ENCODE measurements around the gene G2E3.
"Not testable (repeated sequence)": the region's sequence is repeated elsewhere in the genome, so short reads cannot be mapped to it uniquely, and the experiment has no call there.

G2E3 gene, protein sequence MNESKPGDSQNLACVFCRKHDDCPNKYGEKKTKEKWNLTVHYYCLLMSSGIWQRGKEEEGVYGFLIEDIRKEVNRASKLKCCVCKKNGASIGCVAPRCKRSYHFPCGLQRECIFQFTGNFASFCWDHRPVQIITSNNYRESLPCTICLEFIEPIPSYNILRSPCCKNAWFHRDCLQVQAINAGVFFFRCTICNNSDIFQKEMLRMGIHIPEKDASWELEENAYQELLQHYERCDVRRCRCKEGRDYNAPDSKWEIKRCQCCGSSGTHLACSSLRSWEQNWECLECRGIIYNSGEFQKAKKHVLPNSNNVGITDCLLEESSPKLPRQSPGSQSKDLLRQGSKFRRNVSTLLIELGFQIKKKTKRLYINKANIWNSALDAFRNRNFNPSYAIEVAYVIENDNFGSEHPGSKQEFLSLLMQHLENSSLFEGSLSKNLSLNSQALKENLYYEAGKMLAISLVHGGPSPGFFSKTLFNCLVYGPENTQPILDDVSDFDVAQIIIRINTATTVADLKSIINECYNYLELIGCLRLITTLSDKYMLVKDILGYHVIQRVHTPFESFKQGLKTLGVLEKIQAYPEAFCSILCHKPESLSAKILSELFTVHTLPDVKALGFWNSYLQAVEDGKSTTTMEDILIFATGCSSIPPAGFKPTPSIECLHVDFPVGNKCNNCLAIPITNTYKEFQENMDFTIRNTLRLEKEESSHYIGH

DNA sequence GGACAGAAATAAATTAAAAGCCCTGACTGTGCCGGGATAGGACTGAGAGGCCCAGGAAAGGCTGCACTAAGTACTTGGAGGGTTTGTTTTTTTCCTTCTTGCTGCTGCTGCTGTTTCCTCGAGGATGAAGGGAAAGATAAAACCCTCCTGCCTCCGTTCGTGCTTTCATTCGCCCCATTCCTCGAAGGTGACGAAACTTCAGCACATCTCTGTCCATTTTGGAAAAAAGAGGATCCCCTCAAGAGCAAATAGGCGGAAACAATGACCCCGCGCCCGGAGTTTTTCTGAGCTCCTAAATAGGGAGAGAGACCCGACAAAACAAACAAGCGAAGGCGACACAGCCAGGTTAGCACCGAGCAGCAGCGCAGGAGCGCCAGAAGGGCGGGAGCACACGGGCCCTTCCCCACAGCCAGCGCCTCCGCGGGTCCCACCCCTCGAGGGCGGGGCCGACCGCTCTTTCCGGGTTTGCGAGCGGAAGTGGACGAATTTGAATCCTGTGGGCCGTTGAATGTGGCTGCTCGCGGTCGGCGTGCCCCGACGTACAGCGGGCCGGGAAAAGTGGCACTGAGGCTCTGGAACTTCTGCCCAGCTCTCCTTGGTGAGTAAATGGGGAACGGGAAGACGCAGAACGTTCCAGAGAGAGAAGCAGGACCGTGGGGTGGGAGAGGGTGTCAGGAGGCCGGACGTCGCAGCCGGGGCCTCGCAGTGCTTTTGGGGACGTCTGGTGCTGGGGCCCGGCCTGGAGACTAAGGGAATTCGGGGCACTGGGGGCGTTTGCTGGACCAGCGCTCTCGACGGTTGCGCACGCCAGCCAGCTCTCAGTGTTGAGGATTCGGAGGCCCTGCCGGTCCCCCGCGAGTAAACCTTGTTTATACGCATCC lies at the start of gene G2E3:
Gene G2E3 (plus strand): TSS at position 484 of the 881 bp plus-strand sequence. CDS start 21,922 bp downstream, outside the sequence.
- DNase-seq (ENCODE audit: low spot score) = peak; percentile 90

DNA sequence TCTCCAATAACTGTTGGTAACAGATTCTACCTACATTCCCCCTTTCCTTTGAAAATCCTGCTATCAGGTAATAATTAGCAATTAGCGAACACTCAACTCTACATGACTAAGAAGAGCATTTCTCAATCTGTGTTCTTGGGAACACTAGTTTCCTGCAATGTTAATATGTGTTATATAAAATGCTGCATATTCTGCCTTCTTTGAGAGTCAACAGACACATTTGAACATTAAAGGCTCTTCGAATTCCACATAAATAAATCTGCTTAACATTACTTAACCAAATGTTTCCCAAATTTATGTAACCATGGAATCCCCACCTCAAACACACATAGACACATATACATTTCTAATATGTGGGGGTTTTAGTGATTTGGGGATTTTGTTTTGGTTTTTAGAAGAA lies 41.2 kb upstream of the G2E3 start:
- DNase-seq (ENCODE audit: low spot score) = no peak

DNA sequence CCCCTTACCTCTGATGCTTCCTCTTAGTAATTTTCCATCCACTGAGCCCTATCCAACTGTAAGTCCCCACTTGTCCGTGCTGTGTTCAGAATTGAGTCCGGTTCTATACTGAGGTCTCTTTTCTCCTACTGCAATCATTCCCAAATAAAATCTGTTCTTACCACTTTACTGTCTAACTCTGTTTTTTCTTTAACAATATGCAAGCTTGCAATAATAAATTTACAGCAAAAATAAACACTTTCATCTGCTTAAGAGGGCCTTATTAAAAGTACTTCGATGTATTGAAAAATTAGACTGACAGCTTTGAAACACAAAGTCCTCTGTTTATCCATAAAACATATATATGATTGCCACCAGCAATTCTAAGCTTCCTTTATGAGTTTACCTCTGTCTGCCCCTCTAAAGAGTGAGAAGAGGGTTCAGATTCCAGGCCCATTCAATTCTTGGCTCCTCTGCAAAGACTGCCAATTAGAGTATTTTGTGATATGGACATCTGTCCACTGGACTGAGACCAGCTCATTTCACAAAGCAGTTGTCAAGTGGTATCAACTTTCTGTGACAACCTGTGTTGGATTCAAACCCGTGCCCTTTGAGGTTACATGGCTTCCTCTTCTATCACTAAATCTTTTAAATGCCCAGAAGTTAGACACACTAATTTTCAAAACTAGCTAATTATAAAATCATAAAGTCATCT lies 39.9 kb upstream of the G2E3 start:
- DNase-seq (ENCODE audit: low spot score) = no peak

DNA sequence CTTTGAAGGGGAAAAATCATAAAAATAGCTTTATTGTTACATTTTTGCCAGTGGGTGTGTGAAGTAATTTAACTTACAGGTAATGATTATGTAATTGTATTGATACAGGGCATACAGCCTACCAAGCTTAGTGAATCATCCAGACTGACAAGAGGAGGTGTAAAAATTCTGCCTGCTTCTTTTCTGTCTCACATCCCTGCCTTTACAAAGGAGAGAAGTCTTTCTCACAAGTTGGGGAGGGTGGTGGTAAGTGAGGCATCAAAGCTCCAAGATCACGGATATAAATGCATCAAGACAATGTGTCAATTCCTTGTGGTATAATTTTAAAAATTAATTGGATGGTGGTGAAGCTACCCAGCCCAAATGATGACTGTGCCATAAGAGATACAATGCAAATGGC lies 39.0 kb upstream of the G2E3 start:
- no peak for DNase-seq (ENCODE audit: low spot score)

DNA sequence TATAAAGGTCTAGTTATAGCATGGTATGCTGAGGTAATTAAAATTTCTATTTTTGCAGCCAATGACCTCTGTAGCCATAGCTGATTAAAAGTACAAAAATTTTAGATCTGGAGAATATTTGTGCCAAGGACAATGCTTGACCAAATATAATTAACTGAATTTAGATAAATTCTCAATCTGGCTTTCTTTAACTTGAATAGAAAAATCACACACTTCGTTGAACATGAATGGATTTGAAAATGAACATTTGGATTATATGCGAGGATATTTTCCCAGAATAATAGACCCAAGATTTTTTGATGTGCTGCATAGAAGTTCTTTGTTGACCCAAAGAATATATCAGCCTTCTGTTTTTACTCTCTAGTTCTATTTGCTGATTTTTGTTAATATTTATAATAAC lies 38.4 kb upstream of the G2E3 start:
- DNase-seq (ENCODE audit: low spot score) = no peak

DNA sequence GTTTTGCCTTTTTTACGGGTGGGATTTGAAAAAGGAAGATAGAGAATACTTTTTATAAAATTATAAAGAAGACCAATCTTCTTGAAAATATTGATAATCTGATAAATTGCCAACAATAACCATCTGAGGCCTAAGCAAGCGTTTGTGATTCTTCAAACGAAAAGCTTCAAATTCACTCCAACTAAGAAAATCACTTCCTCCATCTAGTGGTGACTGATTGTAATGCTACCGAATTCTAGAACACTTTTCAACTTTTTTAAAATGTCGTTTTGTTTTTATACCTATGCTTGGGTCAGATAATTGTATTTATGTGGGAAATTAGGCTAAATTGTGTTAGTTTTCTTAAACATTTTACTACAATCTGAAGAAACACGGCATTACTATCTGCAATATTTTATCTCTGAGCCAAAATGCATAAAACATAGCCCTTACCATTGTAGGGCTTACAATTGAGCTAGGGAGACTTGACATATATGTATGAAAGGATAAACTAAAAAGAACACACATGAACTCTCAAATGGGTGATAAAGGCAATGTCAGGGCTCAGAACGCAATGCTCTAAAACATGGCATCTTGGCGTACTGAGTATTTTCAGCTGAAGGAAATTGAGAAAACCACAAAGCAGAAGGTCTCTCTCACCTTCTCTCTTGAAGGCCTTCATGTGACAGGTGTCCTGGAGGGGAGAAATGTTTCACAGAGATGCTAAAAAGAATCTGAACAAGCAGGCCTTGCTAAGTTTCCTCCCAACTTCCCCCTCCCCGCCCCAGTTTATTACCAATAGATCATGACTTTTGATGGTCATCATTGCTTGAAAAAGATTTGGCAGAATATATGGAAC lies 36.8 kb upstream of the G2E3 start:
- DNase-seq (ENCODE audit: low spot score) = peak; percentile 51

DNA sequence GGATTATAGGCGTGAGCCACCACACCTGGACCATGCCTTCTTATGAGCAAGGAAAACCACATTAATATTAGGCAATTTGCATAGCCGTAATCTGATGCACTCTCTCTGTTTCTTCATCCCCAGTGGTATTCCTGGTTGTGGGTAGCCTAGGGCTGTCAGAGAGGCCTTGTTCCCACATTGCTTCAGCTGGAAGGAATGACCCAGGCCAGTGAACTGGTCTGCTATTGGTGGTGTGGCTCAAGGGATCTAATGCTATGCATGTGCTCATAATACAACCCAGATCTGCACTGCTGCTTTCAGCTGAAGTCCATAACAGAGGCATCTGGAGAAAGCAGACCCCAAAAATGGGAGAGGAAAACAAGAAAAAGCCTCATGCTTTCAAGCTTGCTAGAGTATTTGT lies 33.1 kb upstream of the G2E3 start:
- DNase-seq (ENCODE audit: low spot score) = no peak

DNA sequence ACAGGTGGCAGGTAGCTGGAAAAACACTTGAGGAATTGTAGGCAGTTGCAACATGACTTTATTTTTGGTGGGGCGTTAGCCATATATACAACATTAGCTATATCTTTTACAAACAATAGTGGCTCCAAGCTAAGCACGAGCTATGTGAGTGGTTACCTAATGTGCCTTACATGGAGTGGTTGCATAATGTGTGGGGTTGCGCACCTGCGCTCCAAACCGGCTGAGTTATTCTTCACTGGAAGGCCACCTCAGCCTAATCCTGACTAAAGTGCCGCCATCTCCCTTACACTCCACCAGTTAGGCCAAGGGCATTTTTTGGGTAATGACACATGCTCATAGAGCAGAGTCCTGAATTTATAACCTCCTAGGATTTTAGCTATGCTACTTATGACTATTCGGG lies 31.8 kb upstream of the G2E3 start:
- DNase-seq (ENCODE audit: low spot score) = no peak

DNA sequence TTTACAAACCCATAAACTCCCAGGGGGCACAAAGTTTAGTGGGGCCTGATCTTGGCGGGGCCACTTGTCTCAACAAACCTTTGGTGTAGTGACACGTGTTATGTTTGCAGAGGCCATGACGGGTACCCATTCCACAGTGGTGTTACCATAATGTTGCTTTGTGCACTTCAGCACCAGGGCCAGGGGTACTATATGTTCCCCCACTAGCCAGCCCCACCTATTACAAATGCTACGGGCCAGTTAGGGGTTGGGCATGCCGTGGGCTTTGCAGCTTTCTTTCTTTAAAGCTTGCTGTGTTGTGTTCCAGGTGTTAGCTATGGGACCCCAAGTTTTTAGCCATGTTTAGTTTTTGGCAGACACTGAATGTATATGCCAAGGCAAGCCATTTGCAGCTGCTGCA lies 30.8 kb upstream of the G2E3 start:
- DNase-seq (ENCODE audit: low spot score) = no peak

DNA sequence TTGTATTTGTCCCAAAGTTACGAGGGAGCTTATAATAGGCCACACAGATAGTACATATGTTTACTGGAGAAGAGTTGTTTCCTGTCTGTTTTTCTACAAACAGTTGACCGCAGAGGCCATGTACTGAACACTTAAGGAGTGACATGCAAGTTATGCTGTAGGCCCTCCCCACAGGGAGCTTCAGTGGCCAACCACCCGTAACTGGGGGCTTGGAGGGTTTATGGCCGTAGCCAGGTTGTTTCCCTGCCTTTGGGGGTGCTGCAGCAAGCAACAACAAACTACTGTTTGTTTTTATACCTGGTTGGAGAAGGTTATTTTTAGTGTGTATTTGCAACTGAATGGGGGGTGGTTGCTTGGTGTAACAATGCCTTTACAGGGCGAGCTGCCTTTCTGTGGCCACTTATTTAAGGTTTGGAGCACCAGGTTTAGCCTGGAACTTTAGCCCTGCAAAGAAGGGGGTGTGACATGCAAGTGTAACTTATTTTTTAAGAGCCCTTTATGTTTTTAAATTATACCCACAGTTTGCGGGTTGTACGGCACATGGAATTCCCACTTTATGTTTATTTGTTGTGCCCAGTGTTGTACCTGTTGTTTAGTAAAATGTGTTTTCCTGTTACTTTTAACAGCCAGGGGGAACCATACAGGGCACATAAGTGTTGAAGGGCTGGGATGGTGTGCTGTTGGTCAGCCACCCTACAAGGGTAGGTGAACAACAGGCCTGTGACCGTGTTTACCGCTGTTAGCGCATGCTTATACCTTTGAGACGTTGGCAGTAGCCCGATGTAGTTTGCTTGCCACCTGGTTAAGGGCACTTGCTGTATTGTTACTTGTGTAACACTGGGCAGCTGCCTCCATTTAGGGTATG lies 29.9 kb upstream of the G2E3 start:
- no peak for DNase-seq (ENCODE audit: low spot score)

DNA sequence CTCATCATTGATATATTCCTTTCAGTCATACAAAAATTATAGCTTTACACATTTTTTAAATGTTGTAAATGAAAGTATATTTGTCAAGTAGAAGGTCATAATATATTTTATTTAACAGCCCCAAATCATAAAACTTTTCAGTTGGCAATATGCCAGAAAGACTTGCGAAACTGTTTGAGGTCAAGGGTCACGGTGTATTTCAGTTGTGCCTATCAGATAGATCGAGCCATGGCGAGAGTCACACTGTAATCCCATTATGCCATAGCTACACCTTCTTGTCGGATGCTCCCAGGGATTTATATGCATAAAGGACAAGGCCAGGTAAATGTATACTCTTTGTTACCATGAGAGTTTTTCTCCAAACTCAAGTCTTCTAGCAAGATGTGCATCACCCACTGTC lies 26.7 kb upstream of the G2E3 start:
- DNase-seq (ENCODE audit: low spot score) = no peak

DNA sequence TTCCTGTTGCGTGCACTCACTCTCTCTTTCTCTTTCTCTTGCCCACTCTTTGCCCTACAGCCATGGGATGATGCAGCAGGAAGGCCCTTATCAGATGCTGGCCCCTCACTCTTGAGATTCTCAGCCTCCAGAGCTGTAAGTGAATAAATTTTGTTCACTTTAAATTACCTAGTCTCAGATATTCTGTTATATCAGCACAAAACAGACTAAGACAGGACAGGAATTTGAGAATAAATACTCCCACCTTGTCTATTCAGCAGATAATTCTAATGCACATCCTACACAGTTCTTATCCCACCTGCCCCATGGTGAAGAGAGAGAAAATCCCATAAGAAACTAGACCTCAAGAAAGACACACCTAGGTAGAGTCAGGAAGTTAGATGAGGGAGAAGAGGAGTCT lies 25.8 kb upstream of the G2E3 start:
- no peak for DNase-seq (ENCODE audit: low spot score)

DNA sequence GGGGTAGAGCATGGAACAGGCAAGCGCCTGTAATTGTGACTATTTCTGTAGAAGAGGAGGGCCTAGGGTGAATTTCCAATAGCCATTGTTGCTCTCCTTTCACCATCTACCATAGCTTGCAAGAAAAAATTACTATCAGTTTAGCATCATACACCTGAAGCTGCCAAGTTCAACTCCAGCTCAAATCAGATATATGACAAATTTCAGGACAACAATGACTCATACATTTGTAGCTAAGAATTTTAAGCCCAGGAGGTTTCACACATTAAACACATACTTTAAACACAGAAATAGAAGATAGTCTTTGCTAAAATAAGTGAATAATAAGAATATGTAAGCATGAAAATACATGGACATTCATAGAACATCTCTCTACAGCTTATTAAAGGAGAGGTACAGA lies 17.6 kb upstream of the G2E3 start:
- DNase-seq (ENCODE audit: low spot score) = no peak

DNA sequence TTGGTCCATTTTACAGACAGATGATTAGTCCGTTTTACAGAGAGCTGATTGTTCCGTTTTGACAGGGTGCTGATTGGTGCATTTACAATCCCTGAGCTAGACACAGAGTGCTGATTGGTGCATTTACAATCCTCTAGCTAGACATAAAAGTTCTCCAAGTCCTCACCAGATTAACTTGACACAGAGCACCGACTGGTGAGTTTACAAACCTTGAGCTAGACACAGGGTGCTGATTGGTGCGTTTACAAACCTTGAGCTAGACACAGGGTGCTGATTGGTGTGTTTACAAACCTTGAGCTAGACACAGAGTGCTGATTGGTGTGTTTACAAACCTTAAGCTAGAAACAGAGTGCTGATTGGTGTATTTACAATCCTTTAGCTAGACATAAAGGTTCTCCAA lies 12.2 kb upstream of the G2E3 start:
- DNase-seq (ENCODE audit: low spot score) = not testable (repeated sequence)

DNA sequence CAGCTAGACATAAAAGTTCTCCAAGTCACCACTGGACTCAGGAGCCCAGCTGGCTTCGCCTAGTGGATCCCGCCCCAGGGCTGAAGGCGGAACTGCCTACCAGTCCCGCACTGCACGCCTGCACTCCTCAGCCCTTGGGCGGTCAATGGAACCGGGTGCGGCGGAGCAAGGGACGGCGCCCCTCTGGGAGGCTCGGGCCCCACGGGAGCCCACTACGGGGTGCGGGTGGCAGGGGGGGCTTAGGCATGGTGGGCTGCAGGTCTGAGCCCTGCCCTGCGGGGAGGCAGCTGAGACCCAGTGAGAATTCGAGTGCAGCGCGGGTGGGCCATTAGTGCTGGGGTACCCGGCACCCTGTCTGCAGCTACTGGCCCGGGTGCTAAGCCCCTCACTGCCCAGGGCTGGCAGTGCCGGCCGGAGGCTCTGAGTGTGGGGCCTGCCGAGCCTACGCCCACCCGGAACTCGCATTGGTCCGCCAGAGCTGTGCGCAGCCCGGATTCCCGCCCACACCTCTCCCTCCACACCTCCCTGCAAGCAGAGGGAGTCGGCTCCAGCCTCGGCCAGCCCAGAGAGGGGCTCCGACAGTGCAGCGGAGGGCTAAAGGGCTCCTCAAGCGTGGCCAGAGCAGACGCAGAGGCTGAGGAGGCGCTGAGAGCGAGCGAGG lies 11.4 kb upstream of the G2E3 start:
- DNase-seq (ENCODE audit: low spot score) = no peak

DNA sequence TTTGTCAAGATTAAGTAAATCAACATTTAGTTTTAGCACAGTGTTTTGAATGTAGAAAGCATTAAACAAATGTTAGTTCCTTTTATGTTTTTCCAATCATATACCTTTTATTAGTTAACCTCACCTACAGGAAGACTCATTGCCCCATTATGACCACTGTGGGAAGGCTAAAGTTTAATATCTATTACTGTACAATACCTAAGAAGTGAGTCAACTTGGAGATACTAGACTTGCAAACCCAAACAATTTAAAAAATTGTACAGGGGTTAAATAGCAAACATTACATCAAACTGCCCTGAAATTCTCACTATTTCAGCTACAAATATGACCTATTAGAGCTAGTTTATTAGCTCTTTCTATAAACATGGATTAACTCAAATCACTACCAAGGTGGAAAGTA lies 8.6 kb upstream of the G2E3 start:
- DNase-seq (ENCODE audit: low spot score) = no peak

DNA sequence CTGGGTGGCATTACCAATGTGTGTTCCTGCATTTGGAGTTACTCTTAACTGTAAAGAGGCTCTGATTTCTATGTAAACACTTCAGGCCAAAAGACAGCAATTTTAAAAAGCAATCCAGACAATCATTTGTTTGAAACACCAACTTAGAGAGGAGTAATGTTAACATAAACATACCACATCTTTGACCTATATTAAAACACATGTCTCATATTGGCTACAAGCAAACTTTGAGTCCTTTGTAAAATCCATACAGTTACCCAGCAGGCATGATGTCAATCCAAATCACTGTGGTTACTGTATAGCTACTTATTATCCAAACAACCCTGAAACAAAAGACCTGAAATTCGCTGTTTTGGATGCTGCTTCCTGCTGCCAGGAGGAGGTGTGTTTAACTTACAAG lies 7.5 kb upstream of the G2E3 start:
- DNase-seq (ENCODE audit: low spot score) = no peak

DNA sequence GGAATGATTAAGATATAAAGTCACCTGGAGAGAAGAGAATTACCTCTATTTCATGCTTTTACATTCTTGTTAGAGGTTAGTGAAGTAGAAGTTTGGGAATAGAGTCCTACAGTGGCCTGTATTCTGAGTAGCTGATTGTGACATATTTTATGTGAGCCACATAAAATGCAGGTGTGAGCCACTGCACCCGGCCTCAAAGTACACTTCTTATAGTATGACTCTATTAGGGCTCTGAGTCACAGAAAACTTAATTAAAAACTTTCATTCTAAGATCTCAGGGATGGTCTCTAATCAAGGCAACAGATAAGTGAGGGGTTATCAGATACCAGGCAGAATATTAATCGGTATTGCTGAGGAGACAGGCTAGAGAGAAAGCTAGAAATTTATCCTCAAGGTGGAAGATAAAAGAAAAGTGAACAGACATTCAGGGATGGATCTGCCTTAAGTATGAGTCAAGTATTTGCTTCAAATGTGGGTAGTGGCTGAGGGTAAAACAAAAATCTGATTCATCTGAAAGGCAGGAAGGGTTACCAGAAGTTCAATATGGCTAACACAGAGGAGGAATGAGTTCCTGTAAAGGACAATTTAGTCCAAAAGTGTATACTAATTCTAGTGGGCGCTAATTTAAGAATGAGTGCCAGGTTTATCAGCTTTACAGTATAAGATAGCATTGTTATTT lies 5.5 kb upstream of the G2E3 start:
- DNase-seq (ENCODE audit: low spot score) = no peak

DNA sequence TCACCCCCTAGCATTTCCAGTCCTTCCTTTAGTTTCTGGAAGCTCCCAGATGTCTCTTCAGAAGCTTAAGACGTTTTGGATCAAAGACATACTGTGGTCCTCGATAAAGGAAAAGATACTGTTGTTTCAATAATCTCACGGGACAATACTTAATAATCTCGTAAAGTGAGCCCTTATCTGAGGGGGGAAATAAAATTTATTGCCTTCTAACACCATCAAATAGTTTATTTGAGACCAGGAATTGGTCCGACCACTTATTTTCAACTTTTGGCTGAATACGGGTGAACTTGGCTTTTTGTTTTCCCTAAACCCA lies 640 bp upstream of the G2E3 start:
- no peak for DNase-seq (ENCODE audit: low spot score)
